ENCODE data around the gene RPRD1A.
A peak's percentile ranks its signal among the peaks of the same experiment; 100 is the strongest.
"Not testable (repeated sequence)": the region's sequence is repeated elsewhere in the genome, so short reads cannot be mapped to it uniquely, and the experiment has no call there.

The RPRD1A gene

DNA sequence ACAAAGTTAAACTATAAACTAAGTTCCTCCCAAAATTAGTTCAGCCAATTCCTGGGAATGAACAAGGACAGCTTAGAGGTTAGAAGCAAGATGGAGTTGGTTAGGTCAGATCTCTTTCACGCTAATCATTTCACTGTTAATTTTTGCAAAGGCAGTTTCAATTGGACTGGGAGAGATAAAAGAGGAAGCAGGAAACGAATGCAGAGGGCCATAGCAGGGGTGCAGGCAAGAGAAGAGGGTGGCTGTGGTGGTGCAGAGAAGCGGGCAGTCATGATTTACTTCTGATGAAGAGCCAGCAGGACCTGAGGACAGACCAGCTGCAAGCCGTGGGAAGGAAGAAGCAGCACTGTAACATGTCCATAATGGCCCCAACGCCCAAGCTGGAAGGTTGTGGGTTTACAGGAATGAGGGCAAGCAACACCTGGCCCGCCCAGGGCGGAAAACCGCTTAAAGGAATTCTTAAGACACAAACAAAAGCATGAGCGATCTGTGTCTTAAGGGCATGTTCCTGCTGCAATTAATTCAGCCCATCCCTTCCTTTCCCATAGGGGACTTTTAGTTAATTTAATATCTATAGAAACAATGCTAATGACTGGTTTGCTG lies 99.0 kb downstream of the RPRD1A start:
- Histone ChIP-seq H3K4me3 (no peak overlapping the region), H3K27me3 (ENCODE audit: low read depth) (no peaks in the 10 kb centered on the region), H3K36me3 (replicated peaks) (no peaks in the 10 kb centered on the region), H3K9me3 (0 out of 2 replicates have a peak, but pooled peaks cover 3% of the 10 kb centered on the region), H3K4me1 (0 out of 2 replicates have a peak, but pooled peaks cover 2% of the 10 kb centered on the region)
- DNase-seq (ENCODE audit: low spot score in 2 of 2): no peak
- in situ Hi-C loops (cut with MboI; ENCODE audit: low sequenced_read_pairs): no loop called here

DNA sequence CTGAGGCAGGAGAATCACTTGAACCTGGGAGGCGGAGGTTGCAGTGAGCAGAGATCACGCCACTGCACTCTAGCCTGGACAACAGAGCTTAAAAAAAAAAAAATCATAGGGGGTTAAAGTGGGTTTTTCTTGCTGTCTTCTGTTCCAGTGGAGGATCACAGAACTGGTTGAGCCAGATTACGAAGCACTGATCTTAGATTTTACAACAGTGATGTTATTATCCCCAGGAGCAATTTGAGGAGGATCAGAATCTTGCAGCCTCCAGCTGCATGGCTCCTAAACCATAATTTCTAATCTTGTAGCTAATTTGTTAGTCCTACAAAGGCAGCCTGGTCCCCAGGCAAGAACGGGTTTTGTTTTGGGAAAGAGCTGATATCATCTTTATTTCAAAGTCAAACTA lies 99.5 kb downstream of the RPRD1A start:
- in situ Hi-C loops (cut with MboI; ENCODE audit: low sequenced_read_pairs); H3K9me3 ChIP-seq: not testable (repeated sequence)

GRCh38 chr18:35964319-35964718 lies 103.0 kb downstream of the RPRD1A start:
- DNase-seq (ENCODE audit: low spot score in 2 of 2): no peak

More for the DNA sequence above, 99.5 kb downstream of the RPRD1A start:
- not testable (repeated sequence) for H3K27me3 ChIP-seq (ENCODE audit: low read depth); H3K4me1 ChIP-seq; H3K4me3 ChIP-seq; H3K36me3 ChIP-seq (replicated peaks); DNase-seq (ENCODE audit: low spot score in 2 of 2)

GRCh38 chr18:35962320-35962719 lies 105.0 kb downstream of the RPRD1A start:
- Histone ChIP-seq H3K4me3 (no peak overlapping the region), H3K36me3 (replicated peaks) (no peaks in the 10 kb centered on the region), H3K9me3 (no peaks in the 10 kb centered on the region), H3K4me1 (no peaks in the 10 kb centered on the region), H3K27me3 (ENCODE audit: low read depth) (no peaks in the 10 kb centered on the region)
- in situ Hi-C loops (cut with MboI; ENCODE audit: low sequenced_read_pairs): no loop called here
- DNase-seq (ENCODE audit: low spot score in 2 of 2): no peak

More at GRCh38 chr18:35964319-35964718, 103.0 kb downstream of the RPRD1A start:
- Histone ChIP-seq H3K36me3 (replicated peaks) (no peaks in the 10 kb centered on the region), H3K4me3 (no peak overlapping the region), H3K4me1 (no peaks in the 10 kb centered on the region), H3K9me3 (0 out of 2 replicates have a peak, but pooled peaks cover 3% of the 10 kb centered on the region), H3K27me3 (ENCODE audit: low read depth) (no peaks in the 10 kb centered on the region)
- in situ Hi-C loops (cut with MboI; ENCODE audit: low sequenced_read_pairs): no loop called here

DNA sequence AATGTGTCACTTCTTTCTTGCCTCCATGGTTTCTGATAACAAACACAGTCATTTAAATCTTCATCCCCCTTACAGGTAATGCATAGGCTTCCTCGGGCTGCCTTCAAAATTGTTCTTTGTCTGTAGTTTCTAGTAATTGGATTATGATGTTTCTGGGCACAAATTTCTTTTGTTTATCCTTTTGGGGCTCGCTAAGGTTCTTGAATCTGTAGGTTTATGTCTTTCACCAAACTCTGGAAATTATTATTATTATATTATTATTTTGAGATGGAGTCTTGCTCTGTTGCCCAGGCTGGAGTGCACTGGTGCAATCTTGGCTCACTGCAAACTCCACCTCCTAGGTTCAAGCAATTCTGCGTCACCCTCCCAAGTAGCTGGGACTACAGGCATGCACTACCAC lies 111.1 kb downstream of the RPRD1A start:
- DNase-seq (ENCODE audit: low spot score in 2 of 2): no peak
- H3K9me3 ChIP-seq: no peaks in the 10 kb centered on the region
- no peaks in the 10 kb centered on the region for H3K36me3 ChIP-seq (replicated peaks)
- H3K4me1 ChIP-seq: no peaks in the 10 kb centered on the region
- no peaks in the 10 kb centered on the region for H3K27me3 ChIP-seq (ENCODE audit: low read depth)
- in situ Hi-C loops (cut with MboI; ENCODE audit: low sequenced_read_pairs): no loop called here
- H3K4me3 ChIP-seq: no peak overlapping the region

DNA sequence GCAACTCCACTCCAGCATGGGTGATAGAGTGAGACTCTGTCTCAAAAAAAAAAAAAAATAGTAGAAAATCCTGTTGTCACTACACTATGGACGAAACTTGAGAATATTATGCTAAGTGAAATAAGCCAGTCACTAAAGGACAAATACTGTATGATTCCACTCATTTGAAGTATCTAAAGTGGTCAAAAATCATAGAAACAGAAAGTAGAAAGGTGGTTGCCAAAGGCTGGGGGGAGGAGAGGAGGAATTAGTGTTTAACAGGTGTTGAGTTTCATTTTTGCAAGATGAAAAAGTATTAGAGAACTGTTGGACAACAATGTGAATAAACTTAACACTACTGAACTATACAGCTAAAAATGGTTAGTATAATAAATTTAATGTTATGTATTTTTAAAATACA lies 113.7 kb downstream of the RPRD1A start:
- H3K4me1 ChIP-seq: no peaks in the 10 kb centered on the region; the same call in 1 of the 2 replicates
- no peaks in the 10 kb centered on the region for H3K27me3 ChIP-seq (ENCODE audit: low read depth)
- H3K36me3 ChIP-seq (replicated peaks): no peaks in the 10 kb centered on the region
- H3K4me3 ChIP-seq: no peak overlapping the region
- no peaks in the 10 kb centered on the region for H3K9me3 ChIP-seq
- in situ Hi-C loops (cut with MboI; ENCODE audit: low sequenced_read_pairs): no loop called here
- DNase-seq (ENCODE audit: low spot score in 2 of 2): no peak

DNA sequence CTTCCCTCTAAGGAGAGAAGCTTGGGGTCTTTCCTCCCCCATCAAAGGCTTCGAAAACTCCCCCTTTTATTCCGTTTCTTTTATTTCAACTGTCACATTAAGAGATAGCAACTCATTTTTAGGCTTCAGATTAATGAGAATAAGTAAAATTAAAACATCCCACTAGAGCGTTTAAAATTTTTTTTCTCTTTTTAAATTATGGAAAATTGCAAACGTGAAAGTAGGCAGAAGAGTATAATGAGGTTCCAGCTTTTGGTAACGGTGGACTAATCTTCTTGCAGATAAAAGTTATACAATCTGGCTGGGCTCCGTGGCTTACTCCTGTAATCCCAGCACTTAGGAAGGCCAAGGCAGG lies 116.8 kb downstream of the RPRD1A start:
- no peak for DNase-seq (ENCODE audit: low spot score in 2 of 2)
- Histone ChIP-seq H3K4me3 (peak overlapping the region; percentile 47), H3K36me3 (replicated peaks) (no peaks in the 10 kb centered on the region), H3K9me3 (no peaks in the 10 kb centered on the region), H3K4me1 (no peaks in the 10 kb centered on the region; the same call in 1 of the 2 replicates), H3K27me3 (ENCODE audit: low read depth) (no peaks in the 10 kb centered on the region)
- in situ Hi-C loops (cut with MboI; ENCODE audit: low sequenced_read_pairs): no loop called here

GRCh38 chr18:35949903-35950627 lies 117.3 kb downstream of the RPRD1A start:
- peak; percentile 71 to 75 for DNase-seq (ENCODE audit: low spot score in 2 of 2)
- no peaks in the 10 kb centered on the region for H3K27me3 ChIP-seq (ENCODE audit: low read depth)
- no peaks in the 10 kb centered on the region for H3K9me3 ChIP-seq
- no peaks in the 10 kb centered on the region; the same call in 1 of the 2 replicates for H3K4me1 ChIP-seq
- no peaks in the 10 kb centered on the region for H3K36me3 ChIP-seq (replicated peaks)
- peak overlapping the region; percentile 47 for H3K4me3 ChIP-seq
- in situ Hi-C loops (cut with MboI; ENCODE audit: low sequenced_read_pairs): loop anchor here (5.0 kb wide), 1 partner anchor 193 kb away; no protein-coding TSS in a partner anchor

- no peaks in the 10 kb centered on the region for H3K27me3 ChIP-seq (ENCODE audit: low read depth)
- H3K4me3 ChIP-seq: no peak overlapping the region
- in situ Hi-C loops (cut with MboI; ENCODE audit: low sequenced_read_pairs): loop anchor here (5.0 kb wide), 1 partner anchor 192 kb away; no protein-coding TSS in a partner anchor
- no peaks in the 10 kb centered on the region for H3K9me3 ChIP-seq
- H3K4me1 ChIP-seq: no peaks in the 10 kb centered on the region; the same call in 1 of the 2 replicates
- DNase-seq (ENCODE audit: low spot score in 2 of 2): no peak
- H3K36me3 ChIP-seq (replicated peaks): no peaks in the 10 kb centered on the region
Observed at GRCh38 chr18:35949090-35949489, 118.3 kb downstream of the RPRD1A start.

- H3K36me3 ChIP-seq (replicated peaks): no peaks in the 10 kb centered on the region
- no peak for DNase-seq (ENCODE audit: low spot score in 2 of 2)
- H3K27me3 ChIP-seq (ENCODE audit: low read depth): no peaks in the 10 kb centered on the region
- no peak overlapping the region for H3K4me3 ChIP-seq
- H3K9me3 ChIP-seq: no peaks in the 10 kb centered on the region
- in situ Hi-C loops (cut with MboI; ENCODE audit: low sequenced_read_pairs): loop anchor here (5.0 kb wide), 1 partner anchor 191 kb away; no protein-coding TSS in a partner anchor
- no peaks in the 10 kb centered on the region; the same call in 1 of the 2 replicates for H3K4me1 ChIP-seq
Observed at GRCh38 chr18:35948080-35948479, 119.3 kb downstream of the RPRD1A start.

DNA sequence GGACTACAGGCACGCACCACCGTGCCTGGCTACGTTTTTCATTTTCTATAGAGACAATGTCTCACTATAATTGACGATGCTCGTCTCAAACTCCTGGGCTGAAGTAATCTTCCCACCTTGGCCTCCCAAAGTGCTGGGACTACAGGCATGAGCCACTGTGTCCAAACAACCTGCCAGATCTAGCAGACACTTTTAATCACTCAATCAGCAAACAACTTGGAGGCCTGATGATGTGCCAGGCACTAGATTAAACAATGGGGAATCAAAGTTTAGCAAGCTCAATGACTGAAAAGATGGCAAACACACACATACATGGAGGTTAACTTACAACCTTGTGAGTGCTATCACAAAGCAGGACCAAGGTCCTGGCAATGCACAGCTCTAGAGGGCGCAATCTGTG lies 124.7 kb downstream of the RPRD1A start:
- H3K27me3 ChIP-seq (ENCODE audit: low read depth): no peaks in the 10 kb centered on the region
- no peak overlapping the region for H3K4me3 ChIP-seq
- H3K4me1 ChIP-seq: no peaks in the 10 kb centered on the region
- H3K9me3 ChIP-seq: no peaks in the 10 kb centered on the region
- H3K36me3 ChIP-seq (replicated peaks): no peaks in the 10 kb centered on the region
- DNase-seq (ENCODE audit: low spot score in 2 of 2): no peak
- in situ Hi-C loops (cut with MboI; ENCODE audit: low sequenced_read_pairs): no loop called here

DNA sequence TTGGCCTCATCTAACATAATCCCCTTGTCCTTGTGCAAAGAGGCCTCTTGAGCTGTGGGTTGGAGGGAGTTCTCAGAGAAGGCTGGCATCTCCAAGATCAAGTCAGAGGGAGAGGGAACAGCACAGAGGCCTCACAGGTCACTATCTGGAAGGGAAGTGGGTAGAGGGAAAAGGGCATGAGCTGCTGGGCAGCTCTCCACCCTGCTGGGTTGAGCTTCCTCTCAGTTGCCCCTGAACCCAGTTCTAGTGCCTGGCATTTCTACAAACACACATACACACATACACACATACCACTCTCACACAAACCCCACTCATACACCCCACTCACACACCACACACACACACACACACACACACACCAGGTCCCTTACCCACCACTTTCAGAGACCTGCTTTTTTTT lies 125.2 kb downstream of the RPRD1A start:
- Histone ChIP-seq H3K36me3 (replicated peaks) (no peaks in the 10 kb centered on the region), H3K27me3 (ENCODE audit: low read depth) (no peaks in the 10 kb centered on the region), H3K9me3 (no peaks in the 10 kb centered on the region), H3K4me3 (no peak overlapping the region), H3K4me1 (no peaks in the 10 kb centered on the region)
- no peak for DNase-seq (ENCODE audit: low spot score in 2 of 2)
- in situ Hi-C loops (cut with MboI; ENCODE audit: low sequenced_read_pairs): no loop called here

- H3K9me3 ChIP-seq: no peaks in the 10 kb centered on the region
- H3K4me3 ChIP-seq: no peak overlapping the region
- H3K36me3 ChIP-seq (replicated peaks): no peaks in the 10 kb centered on the region
- H3K27me3 ChIP-seq (ENCODE audit: low read depth): no peaks in the 10 kb centered on the region
- in situ Hi-C loops (cut with MboI; ENCODE audit: low sequenced_read_pairs): no loop called here
- no peaks in the 10 kb centered on the region for H3K4me1 ChIP-seq
- DNase-seq (ENCODE audit: low spot score in 2 of 2): no peak
Observed at GRCh38 chr18:35941299-35941698, 126.1 kb downstream of the RPRD1A start.
